HG03103 (cell line): ENCODE measurements around the gene BICRA.
A peak's percentile ranks its signal among the peaks of the same experiment; 100 is the strongest.
"Not testable (repeated sequence)": the region's sequence is repeated elsewhere in the genome, so short reads cannot be mapped to it uniquely, and the experiment has no call there.

Experiments used
- ATAC-seq: cut with Tn5 transposase; IDR thresholded peaks from one replicate; pipeline ENCODE4 v1.9.1; 2021; ENCODE audit warnings: low read depth; ENCODE audit not compliant: unreplicated experiment

BICRA gene

DNA sequence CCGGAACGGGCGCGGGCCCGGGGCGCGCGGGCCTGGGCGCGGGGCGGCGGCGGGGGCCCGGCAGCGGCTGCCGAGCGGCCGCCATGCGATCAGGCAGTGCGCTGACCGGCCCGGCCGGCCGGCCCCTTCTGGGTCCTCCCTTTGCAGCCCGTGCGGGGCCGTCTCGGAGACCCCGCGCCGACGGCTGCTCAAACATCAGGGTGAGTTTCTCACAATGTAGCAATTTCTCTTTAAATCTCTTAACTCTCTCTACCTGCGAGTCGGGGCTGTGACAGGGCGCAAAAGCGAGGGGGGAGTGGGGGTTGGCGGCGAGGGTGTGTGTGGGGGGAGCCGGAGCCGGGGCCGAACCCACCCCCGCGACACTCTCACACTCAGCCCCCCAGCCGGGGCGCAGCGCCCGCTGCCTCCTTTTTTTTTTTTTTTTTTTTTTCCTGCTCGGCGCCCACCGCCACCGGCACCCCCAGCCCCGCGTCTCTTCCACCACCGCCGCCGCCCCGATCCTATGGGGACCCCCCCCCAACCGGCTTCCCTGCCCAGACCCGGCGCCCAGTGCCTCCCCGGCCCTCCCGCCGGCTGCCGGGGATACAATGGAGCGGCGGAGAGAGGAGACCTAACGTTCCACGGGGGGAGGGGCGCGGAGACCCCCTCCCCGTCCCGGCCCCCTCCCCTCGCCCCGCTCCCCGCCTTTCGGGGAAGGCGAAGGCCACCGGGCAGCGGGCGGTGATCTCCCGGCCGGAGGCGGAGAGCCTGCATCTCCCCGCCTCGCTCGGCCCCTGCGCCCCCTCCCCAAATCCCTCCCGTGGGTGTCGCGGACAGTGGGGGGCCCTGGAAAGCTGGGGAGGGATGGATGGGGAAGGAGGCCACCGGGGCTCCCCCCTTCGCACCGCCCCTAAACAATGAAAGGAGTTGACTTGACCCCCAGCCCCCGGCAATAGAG, at the start of gene BICRA:
Gene BICRA (plus strand): TSS at position 166 of the 937 bp plus-strand sequence. CDS start 64,441 bp downstream, outside the sequence.
- peak; percentile 24 for ATAC-seq

DNA sequence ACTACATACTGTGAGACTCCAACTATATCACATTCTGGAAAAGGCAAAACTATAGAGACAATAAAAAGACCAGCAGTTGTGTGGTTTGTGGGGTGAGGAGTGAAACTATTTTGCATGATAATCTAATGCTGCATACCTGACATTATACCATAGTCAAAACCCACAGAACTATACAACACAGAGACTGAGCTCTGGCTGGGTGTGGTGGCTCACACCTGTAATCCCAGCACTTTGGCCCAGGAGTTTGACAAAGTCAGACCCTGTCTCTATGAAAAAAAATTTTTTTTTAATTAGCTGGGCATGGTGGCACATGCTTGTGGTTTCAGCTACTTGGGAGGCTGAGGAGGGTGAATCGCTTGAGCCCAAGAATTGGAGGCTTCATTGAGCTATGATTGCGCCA, 47.9 kb upstream of the BICRA start:
- ATAC-seq, result no peak

- ATAC-seq, result no peak
These were observed 47.4 kb upstream of the BICRA start for GRCh38 chr19:47561440-47562057.

GRCh38 chr19:47564081-47564480, 44.9 kb upstream of the BICRA start:
- ATAC-seq, result no peak

DNA sequence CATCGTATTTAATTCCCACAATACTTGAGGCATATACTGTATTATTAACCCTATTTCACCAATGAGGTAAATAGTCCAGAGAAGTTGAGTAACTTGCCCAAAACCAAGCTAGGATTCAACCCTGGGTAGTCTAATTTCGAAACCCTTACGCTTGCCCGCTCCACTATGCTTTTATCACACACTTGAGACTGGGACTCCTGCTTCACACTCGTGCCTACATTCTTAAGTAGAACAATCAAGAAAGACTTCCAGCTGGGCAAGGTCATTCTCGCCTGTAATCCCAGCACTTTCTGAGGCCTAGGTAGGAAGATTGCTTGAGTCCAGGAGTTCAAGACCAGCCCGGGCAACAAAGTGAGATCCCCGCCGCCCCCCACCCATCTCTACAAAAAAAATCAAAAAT, 39.6 kb upstream of the BICRA start:
- no peak for ATAC-seq

GRCh38 chr19:47572635-47573034, 36.3 kb upstream of the BICRA start:
- ATAC-seq, result no peak

DNA sequence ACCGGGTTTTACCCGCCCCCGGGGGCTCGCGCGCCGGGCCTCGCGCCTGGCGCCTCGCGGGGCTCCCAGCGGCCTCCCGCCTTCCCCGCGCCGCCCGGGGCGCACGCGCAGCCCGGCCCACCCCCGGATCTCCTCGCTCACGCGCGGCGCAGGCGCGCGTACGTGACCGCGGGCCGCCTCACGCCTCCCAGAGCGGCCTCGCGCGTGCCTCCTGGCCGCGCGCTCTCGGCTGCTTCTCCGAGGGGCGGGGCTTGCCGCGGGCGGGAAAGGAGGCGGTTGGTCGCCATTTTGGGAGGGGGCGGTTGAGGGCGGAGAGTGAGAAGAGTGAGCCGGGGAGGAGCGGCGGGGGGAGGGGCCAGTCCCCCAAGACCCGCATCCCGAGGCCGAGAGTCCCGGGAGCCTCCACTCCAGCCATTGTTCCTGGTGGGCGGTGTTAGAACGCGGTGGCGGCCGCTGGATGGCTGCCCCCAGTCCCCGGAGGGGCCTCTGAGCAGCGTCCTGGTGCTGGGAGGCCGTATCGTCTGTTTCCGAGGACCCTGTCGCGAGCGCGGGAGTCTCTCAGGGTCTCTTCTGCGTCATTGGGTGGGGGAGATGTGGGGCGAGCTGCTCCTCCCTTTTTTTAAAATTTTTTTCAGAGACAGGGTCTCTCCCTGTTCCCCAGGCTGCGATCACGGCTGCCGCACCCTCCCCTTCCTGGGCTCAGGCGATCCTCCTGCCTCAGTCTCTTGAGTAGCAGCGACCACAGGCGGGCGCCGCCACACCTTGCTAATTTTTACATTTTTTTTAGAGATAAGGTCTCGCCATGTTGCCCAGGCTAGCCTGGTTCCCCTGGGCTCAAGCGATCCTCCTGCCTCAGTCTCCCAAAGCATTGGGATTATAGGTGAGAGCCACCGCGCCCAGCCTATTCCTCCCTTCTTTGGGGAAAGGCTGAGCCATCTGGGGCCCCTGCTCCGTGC, 35.6 kb upstream of the BICRA start, which contains the start of gene ZNF541:
Gene ZNF541 (minus strand): TSS at position 78 of the 956 bp plus-strand sequence. CDS start 17,292 bp downstream, outside the sequence.
- no peak for ATAC-seq

- no peak for ATAC-seq
These were observed 28.5 kb upstream of the BICRA start for GRCh38 chr19:47580397-47580796.

- ATAC-seq, result no peak
These were observed 27.2 kb upstream of the BICRA start for GRCh38 chr19:47581605-47582319.

GRCh38 chr19:47582320-47582909, 26.5 kb upstream of the BICRA start:
- ATAC-seq, result no peak

- ATAC-seq, result not testable (repeated sequence)
These were observed 25.8 kb upstream of the BICRA start for GRCh38 chr19:47583161-47583560.

GRCh38 chr19:47587295-47587694, 21.6 kb upstream of the BICRA start:
- no peak for ATAC-seq

GRCh38 chr19:47589824-47590223, 19.1 kb upstream of the BICRA start:
- no peak for ATAC-seq

DNA sequence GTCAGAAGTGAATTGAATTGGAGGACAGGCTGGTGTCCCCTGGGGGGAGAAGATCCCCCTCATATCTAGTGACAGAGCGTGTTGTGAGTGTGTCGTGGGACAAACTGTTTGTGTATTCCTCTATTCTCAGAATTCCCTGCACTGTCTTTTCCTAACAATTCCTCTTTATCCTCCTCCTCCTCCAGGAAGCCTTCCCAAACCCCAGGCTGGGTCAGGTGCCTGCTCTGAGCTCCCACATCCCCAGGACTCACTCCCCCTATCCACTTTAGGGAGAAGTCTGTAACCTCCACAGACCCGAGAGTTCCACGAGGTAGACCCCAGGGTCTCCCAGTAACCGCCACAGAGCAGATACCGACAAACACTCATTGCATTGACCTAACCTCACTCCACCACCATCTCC, 15.1 kb upstream of the BICRA start:
- ATAC-seq, result no peak

DNA sequence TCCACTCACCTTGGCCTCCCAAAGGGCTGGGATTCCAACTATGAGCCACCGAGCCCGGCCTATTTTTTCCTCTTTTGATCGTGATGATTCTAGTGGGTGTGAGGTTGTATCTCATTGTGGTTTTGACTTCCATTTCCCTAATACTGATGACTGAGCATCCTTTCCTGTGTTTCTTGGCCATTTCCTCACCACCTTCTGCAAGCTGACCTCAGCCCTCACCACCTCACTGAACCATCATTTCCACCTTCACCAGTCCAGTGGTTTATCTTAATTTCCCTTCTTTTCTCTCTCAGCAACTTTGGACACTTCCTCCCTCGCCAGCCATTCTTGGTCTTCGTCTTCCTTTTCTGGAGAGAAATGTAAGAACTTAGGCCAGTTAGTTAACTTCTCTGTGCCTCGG, 13.0 kb upstream of the BICRA start:
- ATAC-seq, result no peak

GRCh38 chr19:47598407-47599349, 10.3 kb upstream of the BICRA start:
- no peak for ATAC-seq

DNA sequence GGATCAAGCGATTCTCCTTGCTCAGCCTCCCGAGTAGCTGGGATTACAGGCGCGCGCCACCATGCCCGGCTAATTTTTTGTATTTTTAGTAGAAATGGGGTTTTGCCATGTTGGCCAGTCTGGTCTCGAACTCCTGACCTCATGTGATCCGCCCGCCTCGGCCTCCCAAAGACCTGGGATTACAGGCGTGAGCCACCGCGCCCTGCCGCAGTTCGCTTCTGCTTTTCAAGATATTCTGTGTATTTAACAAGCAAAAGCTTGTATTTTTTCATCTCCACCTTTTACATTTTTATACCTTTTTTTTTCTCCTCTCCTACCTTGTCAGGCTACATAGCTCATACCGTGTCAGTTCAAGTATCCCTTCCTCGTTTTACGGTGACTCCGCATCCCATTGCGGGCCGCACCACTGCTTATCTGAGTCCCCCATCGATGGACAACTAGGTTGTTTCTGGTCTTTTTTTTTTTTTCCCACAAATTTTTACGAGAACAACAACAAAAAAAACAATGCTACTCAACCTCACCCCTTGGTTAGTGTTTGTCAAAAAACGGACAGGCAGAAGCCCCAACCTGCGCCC, 9.2 kb upstream of the BICRA start:
- ATAC-seq, result not testable (repeated sequence)
